Measurements from ENCODE around the gene ZMYM2.

The ZMYM2 gene

GRCh38 chr13:20137875-20138274, 179.3 kb downstream of the ZMYM2 start:
- DNase-seq, result no peak

- no peak for DNase-seq
Observed at GRCh38 chr13:20140487-20140886, 182.0 kb downstream of the ZMYM2 start.

All from activated T-cell treated with anti-CD3 and anti-CD28 coated beads, Interleukin-2, amount 50 U/mL, for 48 hours (primary cell).